GM19395 (cell line): Measurements from ENCODE around the gene IGLON5.

Experiments used
- ATAC-seq: cut with Tn5 transposase; IDR thresholded peaks from one replicate; pipeline ENCODE4 v1.9.1; 2021; ENCODE audit warnings: mild to moderate bottlenecking, moderate library complexity; ENCODE audit not compliant: unreplicated experiment

IGLON5 gene

DNA sequence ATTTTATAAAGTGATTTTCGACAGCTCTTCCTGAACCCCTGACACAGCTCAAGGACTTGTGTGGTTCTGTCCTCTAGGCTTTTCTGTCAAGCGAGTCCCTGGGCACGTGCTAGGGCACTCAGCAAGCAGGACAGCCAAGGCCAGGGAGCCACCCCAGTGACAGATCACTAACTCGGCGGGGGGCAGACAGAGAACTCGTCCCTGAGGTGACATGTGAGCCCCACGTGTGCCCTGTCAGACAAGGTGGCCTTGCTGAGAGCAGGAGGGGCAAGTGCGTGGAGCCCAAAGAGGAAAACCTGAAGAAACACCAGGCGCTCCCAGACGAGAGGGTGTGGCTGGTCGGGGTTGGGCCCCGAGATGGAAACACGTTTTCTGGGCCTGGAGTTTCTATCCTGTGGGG lies 49.8 kb downstream of the IGLON5 start:
- no peak for ATAC-seq

DNA sequence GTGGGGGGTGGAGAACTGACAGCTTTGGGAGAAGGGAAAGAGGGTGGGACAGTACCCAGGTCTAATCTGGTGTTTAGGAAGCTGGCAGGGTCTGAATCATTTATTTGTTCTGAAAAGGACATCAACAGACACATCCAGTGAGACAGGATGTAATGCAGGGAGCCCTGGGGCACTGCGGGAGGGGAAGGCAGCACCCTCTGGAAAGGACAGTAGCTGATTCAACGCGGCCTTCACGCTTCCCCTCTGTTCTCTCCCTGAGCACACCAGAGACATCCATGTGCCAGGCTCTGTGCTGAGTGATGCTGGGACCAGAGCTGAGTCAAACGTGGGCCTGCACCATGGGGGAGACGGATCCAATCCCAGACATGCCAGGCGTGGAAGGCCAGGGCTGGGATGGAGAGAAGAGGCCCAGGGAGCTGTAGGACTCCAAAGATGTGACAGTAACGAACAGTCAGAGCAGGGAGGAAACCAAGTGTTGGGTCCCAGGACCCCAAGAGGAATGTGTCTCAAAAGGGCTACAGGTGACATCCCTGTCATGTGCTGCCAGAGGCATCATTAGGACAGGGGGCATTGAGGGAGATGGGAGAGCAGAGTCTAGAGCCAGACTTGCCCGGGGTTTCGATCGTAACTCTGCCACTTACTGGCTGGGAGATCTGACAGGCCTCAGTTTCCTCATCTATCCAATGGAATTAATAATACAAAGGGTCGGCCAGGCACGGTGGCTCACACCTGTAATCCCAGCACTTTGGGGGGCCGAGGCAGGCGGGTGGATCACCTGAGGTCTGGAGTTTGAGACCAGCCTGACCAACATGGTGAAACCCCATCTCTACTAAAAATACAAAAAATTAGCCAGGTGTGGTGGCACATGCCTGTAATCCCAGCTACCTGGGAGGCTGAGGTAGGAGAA lies 53.0 kb downstream of the IGLON5 start:
- ATAC-seq = no peak

DNA sequence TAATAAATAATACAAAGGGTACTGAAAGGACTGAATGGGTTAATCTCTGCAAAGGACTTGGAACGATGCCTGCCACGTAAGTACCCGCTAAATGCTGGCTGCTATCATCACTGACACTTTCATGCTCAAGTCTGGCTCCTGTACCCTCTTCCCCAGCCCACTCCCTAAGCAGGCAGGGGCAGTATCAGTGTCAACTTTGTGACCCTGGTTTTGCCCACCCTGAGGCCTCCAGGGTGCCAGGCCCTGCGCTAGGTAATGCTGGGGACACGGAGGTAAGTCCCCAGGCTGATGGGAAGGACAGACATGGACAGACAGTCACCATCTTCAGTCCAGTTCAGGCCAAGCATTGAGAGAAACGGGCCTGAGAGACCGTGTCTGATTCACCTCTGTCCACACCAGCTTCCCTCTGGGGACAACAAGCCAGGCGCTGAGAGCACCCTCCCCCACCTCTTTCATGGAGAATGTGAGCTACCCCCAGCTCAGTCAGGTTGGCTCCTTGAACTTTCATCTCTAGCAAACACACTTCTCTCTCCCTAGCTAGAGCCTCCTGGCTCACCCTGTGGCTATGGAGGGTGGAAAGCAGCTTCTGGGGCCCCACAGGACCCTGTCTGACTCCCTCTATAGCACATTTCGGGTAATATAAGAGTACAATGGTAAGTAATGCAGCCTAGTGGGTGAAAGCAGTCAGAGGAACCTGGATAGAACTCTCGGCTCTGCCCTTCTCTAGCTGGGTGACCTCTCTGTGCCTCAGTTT lies 53.9 kb downstream of the IGLON5 start:
- no peak for ATAC-seq

DNA sequence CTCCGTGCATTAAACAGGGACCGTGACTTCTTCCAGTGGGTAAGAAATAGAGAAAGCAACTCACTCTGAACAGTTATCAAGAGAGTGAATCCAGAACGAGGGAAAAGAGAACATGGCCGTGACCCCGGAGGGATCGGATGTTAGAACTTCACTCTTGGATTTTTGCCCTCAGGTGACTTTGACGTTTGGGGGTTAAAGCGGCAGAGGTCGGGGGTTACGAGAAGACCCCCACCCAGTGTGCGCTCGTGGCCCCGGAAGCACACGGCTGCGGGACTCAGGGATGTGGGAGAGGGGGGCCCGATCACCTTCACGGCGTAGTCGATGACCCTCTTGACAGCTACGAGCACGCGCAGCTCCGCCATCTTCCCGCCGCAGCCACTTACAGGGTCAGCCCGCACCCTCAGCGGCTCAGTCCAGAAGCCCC lies 54.5 kb downstream of the IGLON5 start, which contains the start of gene ETFB:
Gene ETFB, minus strand, starts transcription at position 424 of the 424 bp plus-strand sequence. Its CDS starts 62 bp downstream, at position 362.
- peak; percentile 4 for ATAC-seq

DNA sequence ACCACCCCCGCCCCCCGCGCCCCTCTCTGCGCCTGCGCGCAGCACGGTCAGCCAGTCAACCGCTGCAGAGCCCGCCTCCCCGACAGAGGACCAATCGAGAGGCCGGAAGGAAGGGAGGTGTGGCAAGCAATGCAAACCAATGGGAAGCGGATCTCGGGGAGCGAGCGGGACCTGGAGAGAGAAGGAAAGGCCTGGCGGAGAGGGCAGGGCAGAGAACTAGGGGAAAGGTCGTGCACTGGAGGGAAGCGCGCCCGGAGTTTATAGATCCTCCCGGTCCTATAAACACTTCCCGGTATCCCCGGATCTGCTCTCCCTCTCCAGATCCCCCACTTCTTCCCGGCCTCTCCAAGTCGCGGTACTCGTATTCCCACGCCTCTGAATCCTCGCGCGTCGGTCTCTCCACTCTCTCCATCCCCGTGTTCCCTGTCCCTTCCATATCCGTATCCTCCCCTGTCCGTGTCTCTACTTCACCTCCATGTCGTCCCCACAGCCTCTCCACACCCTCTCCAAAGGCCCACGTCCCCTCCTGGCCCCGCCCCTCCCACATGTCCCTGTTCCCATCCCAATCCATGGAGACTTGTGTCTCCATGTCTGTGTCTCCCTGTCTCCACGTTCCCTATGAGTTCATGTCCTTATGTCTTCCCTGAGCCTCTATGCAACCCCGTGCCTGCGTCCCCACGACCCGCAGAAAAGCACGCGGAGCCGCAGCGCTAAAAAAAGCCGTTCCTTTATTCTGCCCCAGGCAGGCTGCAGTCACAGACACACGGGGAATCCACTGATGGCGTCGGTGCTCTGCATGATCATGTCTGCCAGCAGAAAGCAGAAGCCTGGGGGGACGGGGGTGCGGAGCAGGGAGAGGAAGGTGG lies 55.2 kb downstream of the IGLON5 start:
- peak; percentile 57 for ATAC-seq

DNA sequence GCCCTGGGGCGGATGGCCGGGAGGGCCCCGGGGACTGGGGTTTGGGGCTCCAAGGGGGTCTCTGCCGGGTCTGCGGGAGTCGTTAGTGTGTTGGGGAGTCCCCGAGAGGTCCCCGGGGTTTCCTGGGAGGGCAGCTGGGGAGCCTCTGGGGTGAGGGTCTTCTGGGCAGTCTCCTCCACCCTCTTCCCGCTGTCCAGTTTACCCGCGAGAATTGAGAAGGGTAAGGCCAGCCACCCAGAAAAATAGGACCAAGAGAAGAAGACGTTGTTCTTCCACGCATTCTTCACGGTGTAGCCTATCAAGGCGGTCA lies 55.8 kb downstream of the IGLON5 start:
- ATAC-seq = peak; percentile 1

DNA sequence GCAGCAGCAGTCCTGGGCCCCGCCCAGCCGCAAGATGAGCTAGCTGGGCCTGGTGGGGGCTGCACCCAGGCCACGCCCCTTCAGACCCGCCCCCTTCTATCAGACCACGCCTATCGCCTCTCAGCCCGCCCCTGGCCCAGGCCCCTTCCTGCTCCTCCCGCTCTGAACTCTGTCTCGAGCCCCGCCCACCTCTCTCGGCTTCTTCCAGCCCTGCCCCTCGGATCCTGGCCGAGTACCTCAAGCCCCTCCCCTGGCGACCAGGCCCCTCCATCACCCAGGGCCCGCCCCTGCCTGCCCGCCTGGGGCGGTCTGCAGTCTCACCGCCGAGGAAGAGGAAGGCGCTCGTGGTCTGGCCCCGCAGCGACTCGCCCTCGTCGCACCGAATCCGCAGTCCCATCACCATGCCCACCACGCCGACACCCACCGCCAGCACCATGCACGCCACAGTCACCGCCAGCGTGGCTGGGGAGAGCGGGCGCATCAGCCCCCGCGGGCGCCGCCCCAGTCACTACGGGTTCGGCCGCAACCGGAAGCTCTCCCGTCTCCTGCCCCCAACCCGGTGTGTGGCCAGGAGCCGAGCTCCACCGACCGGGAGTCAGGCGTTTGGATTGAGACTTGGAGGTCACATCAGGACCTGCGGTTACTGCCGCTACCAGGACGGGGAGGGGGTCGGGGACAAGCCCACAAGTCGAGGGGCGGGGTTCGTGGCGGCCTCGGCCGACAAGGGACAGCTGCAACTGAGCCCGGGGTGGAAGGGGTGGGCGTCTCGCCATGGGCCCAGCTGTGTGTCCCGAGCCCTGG lies 56.3 kb downstream of the IGLON5 start:
- ATAC-seq = peak; percentile 69

DNA sequence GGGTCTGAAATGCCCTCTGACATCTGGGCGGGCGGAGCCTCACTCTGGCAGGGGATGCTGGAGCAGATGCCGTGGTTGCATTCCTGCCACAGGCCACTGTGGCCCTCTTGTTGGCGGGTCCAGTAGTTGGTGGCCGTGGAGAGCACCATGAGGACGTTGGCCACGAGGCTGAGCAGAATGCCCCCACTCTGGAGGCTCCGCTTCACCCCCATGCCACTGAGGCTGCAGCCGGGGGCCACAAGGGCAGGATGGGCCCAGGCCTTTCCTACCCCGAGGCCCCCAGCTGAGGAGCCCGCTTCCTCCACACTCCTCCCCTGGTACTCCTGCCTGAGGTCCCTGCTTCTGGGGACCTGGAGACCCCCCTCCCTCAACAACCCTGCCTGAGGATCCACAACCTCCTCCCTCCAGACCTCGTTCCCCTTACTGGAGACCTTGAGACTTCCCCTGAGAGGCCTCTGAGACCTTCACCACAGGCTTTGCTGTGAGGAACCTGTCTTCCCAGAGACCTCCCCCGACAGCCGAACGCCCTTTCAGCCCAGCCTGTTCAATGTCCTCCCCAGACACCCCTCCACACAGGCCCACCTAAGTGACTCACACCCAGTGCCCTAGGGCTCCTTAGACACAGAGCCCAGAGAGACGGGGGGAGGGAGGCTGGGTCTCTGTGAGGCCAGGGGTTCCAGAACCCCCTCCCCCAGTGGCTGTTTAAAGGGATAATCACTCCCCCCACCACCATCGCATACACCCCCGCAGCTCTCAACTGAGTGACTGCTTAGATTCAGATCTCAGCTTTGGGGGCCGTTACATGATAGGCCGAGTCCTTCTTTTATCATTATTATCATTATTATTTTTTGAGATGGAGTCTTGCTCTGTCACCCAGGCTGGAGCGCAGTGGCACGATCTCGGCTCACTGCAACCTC lies 57.2 kb downstream of the IGLON5 start, which contains the start of gene CLDND2:
Gene CLDND2, minus strand, starts transcription at position 638 of the 917 bp plus-strand sequence. Its CDS starts 426 bp downstream, at position 212.
- ATAC-seq = no peak

DNA sequence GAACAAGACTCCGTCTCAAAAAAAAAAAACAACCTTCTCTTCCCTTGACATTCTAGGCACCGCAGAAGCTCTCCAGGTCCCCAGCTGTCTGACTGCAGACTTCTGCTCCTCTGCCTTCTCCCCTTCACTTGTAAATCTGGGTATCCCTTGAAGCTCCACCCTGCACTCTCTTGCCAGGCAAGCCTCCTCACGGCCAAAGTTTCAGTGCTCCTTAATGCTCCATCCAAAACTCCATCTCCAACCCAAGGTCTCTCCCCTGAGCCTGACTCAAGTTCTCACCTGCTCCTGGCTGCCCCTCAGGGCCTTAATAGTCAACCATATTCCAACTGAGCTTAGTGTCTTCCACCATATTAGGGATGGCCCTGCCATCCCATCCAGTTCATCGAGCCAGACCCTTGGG lies 58.8 kb downstream of the IGLON5 start:
- ATAC-seq = no peak

DNA sequence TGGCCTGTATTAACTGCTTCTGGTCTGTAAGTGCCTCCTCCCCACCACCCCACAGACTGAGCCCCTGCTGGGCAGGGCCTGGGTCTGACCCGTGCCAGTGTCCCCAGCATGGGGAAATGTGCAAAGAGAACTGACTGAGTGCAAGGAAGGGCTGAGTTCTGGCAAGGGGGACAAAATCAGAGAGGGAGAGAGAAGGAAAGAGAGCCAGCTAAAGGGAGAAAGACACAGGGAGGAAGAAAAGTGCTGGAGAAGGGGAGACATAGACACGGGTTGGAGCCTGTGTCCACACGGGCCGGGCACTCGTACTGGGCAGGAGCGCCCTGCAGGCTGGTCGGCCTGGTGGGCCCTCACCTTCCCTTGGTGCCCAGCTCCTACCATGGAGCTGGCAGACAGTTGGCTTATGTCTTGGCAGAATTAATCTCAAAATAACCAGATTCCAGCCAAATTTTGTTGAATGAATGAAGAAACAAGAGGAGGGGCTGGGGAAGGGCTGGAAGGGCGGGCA lies 59.8 kb downstream of the IGLON5 start:
- ATAC-seq = no peak

DNA sequence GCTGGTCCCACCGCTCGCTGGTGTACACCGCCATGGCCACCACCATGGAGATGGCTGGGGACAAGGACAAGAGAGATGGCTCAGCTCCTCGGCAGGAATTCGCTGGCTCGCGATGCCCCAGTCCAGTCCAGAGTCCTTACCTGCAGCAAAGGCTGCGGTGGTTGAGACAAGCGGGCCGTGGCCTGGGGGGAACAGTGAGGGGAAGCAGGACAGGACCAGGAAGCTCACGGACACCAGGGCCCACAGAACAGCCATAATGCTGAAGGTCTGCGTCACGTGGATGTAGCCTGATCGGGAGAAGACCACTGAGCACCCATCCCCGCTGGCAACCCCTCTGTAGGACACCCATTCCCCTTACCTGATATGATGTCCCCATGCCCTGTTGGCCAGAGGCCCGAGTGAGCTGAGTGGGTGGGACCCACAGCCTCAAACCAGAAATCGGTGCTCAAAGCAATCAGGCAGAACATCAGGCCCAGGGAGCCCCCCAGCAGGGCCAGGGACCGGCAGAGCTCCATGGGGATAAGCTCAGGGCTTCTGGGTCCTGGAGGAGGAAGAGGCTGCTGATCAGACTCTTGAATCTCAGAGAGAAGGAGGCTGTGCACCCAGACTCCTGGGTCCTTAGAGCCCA lies 60.7 kb downstream of the IGLON5 start:
- ATAC-seq = no peak

DNA sequence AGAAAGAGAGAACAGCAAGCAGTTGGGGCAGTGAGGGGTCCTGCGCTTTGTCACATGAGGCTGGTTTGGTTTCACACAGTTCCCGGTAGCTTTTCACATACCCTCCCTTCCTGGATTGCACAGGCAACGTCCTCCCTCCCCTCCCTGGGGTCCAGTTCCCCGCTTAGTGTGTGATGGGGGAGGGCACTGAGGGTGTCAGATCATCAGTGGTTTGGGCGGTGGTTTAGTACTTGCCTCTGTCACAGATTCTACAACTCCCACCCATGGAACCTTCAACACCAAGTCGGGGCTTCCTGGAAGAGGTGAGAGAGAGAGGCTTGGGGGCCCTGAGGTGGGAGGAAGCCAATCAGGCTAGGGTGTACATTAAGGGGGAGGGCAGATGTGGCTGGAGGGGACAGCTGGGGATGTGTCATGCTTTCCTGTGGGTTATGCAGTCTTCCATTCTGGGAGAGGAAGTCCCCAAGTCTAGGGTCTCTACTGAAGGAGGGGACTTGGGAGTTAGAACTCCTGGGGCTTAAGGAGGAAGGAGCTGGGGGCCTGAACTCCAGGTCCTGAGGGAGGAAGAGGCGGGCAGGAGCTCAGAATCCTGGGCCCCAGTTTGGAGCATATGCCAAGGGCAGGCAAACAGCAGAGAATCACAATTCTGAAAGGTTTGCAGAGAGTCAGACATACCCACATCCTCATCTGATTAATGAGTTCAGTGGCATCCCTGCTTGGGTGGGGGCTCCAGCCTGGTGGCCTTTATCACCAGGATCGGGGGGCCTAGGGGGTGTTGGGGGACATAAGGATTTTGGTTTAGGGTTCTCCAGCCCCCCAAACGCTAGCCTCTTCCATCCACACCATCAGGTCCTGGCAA lies 61.4 kb downstream of the IGLON5 start, which contains the start of gene NKG7:
Gene NKG7, minus strand, starts transcription at position 6 of the 856 bp plus-strand sequence. CDS start 119 bp downstream, outside the sequence.
- ATAC-seq = no peak

DNA sequence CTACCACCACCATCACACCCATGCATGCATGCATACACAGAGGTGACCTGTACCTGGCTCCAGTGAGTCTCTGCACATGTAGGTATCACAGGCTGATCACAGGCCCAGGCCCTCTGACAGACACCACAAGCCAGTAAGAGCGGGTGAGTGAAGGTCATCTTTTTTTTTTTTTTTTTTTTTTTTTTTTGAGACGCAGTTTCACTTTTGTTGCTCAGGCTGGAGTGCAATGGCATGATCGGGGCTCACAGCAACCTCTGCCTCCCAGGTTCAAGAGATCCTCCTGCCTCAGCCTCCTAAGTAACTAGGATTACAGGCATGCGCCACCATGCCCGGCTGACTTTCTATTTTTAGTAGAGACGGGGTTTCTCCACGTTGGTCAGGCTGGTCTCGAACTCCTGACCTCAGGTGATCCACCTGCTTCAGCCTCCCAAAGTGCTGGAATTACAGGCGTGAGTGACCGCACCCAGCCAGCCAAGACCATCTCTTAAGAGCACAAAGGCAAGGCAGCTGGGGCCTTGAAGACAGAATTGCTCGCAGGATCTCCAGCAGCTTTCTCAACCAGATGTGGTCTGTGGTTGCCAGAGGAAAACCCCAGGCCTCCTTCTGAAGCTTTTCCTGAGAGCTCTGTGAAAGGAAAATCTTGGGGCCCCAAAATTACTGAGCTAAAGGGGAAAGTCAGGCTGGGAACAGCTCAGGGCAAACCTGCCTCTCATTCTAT lies 64.2 kb downstream of the IGLON5 start:
- ATAC-seq = no peak

DNA sequence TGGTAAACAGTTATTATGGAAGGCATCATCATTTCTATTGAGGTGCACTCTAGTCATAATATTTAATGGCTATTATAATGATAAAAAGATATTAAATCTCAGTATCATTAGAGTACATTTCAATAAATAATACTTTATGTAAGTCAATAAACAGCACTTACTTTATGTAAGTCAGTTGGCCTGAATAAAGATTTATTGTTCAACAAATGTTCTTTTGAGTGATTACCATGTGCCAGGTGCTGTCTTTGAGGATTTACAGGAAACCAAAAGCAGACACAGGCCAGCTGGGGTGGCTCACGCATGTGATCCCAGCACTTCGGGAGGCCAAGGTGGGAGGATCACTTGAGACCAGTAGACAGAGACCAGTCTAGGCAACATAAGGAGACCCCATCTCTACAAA lies 66.0 kb downstream of the IGLON5 start:
- ATAC-seq = no peak

DNA sequence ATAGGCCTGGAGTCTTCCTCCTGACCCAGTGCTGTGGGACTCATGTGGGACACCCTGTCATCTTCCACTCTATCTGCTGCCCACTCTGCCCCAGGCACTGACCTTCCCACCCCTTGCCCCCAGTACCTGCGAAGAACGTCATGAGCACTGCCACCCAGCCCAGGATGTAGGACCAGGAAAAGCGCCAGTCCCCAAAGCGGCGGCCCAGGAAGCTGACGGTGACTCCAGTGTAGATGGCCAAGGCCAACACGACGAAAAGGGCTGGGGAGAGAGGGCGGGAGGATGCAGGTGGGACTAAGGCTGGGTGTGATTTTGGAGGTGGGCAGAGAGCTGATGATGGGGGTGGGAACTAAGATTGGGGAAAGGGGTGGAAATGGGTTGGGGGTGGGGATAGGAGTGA lies 68.9 kb downstream of the IGLON5 start:
- no peak for ATAC-seq
